NCI-H146 (cell line): ENCODE results near the gene ZNF154.
"Not testable (repeated sequence)": the region's sequence is repeated elsewhere in the genome, so short reads cannot be mapped to it uniquely, and the experiment has no call there.

Source experiments
- DNase-seq: peaks from one replicate; lab custom pipeline; 2025; lab: John Stamatoyannopoulos, UW

The ZNF154 gene

DNA sequence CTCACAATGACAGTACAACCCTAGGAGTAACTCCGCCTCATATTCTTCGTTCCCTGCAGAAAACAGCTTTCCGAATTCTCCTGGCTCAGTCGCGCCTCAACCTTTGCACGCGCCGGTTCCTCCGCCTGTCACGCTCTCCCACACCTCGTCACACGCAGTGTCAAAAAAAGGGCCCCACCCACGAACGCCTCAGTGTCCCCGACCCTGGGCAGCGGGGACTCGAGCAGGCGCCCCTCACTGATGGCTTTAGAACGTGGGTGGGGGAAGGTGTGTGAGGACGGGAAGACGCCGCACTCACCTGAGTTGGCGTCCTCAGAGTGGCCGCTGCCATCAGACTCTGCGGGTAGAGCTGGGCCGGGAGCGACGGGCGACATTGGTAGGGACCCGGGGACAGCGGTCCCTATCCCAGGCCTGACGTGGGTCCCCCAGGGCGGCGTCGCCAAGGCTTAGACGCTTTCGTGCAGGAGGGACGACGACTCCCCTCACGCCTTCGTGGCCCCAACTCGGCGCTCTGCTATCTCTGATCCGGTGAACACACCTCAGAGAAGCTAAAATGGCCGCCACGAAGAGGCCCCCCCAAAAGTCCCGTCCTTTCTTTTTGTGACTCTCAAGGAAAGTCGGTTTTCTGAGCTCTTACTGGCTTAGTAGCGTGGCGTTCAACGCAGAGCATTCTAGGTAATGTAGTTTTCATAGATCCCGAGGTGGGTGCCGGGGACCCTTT, at the start of gene ZNF154:
Gene ZNF154 (minus strand): TSS at position 564 of the 721 bp plus-strand sequence. CDS start 233 bp downstream, at position 331.
- DNase-seq = no peak

DNA sequence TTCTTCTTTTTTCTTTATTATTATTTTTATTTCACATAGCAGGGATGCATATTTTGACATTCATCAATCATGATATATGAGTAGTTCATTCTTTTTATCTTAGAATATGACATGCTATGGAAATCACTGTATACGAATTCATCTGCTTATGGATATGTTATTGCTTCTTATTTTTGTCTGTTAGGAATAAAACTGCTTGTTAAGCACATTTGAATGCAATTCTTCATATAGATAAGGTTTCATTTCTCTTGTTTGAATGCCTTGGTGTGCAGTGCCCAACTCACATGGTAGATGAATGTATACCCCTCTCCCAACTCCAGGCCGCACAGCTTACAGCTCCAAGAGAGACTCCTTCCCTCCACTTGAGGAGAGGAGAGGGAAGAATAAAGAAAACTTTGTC, 48.9 kb upstream of the ZNF154 start:
- DNase-seq = no peak

GRCh38 chr19:57755031-57755430, 46.0 kb upstream of the ZNF154 start:
- DNase-seq = no peak

- DNase-seq = no peak
Observed at GRCh38 chr19:57754091-57754673, 45.2 kb upstream of the ZNF154 start.

GRCh38 chr19:57748029-57748428, 39.0 kb upstream of the ZNF154 start:
- no peak for DNase-seq

DNA sequence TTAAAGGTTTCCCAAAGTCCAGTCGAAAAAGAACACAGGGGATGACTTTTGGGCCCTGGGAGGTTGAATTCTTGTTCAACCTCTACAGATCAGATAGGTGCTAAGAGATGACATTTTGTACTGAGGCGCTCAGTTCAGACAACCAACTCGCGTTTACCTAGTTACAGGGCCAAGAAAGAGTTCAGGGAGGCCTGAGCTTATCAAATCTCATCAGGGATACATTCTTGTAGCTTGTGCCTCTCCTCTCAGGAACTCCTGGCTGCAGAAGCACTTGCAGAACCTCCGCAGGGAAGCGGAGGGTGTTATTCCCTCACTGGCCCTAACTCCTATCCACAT, 38.4 kb upstream of the ZNF154 start:
- DNase-seq = no peak

GRCh38 chr19:57746580-57747471, 37.8 kb upstream of the ZNF154 start, which contains the start of gene ZNF776:
Gene ZNF776 (plus strand): TSS chr19:57746815. CDS start chr19:57747059, 244 bp downstream.
- DNase-seq = peak; percentile 92

- DNase-seq = not testable (repeated sequence)
Observed at GRCh38 chr19:57738770-57739169, 29.8 kb upstream of the ZNF154 start.

- not testable (repeated sequence) for DNase-seq
Observed at GRCh38 chr19:57738320-57738719, 29.3 kb upstream of the ZNF154 start.

GRCh38 chr19:57720878-57721277, 11.9 kb upstream of the ZNF154 start:
- no peak for DNase-seq

DNA sequence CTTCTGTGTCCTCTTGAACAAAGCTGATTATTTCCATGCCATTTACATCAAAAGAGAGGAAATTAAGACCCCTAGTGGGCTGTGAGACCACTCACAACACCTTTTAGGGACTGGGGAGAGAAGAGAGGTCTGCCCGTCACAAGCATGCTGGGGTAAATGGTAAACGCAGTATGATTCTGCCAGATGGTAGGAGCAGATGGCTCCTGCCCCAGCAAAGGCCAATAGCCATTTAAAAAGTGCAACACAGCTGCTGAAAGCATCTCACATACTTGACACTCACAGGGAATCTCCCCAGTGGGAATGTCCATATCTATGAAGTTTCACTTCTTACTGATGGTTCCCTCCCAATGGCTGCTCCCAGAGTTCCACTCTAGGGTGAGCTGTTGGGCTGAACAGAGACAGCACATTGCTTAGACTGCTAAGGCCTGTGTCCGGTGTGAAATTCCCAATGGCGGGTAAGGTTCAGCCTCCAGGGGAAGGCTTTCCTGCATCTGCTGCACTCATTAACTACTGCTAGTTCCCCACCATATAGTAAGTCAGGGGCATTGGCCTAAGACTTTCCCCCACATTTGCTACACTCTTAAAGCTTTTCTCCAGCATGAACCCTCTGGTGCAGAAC, 11.0 kb upstream of the ZNF154 start:
- no peak for DNase-seq

GRCh38 chr19:57719424-57719823, 10.4 kb upstream of the ZNF154 start:
- DNase-seq = no peak

DNA sequence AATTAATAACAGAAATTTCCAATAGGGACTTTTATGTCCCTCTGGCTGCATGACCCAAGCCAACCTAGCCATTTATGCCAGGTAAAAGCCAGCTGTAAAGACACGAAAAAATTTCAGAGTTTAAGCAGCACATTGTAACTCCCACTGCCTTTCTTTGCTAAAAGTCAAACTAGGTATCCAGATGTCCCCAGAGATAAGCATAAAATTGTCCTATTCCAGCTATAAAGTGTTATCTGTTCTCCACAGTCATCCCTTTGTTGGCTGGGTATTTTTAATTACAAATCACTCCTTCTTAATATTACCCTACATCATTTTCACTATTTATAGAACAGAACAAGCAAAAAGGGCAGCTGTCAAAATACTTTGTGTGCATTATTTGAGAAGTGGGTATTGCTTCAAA, 3.2 kb upstream of the ZNF154 start:
- no peak for DNase-seq

DNA sequence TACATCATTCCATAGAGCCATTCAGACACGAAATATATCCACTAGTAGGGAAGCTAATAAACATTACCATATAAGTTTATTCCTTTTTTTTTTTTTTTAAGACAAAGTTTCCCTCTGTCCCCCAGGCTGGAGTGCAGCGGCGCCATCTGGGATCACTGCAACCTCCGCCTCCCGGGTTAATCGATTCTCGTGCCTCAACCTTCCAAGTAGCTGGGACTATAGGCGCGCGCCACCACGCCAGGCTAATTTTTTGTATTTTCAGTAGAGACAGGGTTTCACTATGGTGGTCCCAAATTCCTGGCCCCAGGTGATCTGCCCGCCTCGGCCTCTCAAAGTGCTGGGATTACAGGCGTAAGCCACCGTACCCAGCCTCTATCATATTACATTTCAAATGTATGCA, 612 bp upstream of the ZNF154 start:
- no peak for DNase-seq

DNA sequence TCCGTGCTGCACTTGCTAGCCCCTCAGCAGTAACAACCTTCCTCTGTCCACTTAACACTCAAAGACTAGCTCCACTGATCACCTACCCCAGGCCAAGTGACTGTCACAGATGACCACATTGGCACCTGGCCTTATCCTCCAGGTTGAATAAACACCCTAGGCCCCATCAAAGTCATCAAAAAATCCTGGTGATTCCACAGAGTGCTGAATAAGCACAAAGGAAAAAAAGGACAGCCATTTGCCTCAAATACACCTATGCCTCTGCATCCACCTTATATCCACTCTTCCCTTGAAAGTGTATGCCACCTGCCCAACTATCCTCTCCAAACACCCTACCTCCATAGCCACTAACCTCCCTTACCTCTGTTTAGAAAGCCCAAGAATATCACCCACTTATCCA, 2.7 kb downstream of the ZNF154 start:
- no peak for DNase-seq

DNA sequence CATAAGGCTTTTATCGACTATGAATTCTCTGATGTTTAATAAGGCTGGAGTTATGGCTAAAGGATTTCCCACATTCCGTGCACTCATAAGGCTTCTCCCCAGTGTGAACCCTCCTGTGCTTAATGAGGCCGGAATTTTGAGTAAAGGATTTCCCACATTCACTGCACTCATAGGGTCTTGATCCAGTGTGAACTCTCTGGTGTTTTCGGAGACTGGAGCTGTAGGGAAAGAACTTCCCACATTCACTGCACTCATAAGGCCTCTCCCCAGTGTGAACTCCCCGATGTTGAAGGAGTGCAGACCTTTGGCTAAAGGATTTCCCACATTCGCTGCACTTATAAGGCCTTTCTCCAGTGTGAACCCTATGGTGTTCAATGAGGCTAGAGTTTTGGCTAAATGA, 7.4 kb downstream of the ZNF154 start:
- no peak for DNase-seq

DNA sequence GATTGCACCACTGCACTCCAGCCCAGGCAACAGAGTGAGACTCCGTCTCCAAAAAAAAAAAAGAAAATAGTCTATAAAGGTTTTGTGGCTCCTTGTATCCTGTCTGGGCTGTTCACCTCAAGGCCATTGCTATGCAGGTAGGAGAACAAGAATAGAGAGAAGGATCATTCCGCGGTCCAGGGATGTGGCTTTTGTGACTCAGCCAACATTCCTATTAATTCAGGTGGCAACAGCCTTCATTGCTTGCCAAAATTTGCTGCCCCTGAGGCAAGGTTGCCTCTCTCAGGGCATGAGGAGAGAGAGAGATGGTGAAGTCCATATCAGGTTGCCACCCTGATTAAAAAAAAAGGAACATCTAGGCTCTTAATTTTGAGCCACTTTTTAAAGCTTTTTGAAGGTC, 19.3 kb downstream of the ZNF154 start:
- no peak for DNase-seq

GRCh38 chr19:57688011-57688763, 20.8 kb downstream of the ZNF154 start:
- DNase-seq = no peak

DNA sequence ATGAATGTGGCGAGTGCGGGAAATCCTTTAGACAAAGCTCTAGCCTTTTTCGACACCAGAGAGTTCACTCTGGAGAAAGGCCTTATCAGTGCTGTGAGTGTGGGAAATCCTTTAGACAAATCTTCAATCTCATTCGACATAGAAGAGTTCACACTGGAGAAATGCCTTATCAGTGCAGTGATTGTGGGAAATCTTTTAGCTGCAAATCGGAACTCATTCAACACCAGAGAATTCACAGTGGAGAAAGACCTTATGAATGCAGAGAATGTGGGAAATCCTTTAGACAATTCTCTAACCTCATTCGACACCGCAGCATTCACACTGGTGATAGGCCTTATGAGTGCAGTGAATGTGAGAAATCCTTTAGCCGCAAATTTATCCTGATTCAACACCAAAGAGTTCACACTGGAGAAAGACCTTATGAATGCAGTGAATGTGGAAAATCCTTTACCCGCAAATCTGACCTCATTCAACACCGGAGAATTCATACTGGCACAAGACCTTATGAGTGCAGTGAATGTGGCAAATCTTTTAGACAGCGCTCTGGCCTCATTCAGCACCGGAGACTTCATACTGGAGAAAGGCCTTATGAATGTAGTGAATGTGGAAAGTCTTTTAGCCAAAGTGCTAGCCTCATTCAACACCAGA, 21.5 kb downstream of the ZNF154 start:
- DNase-seq = no peak

- DNase-seq = no peak
Observed at GRCh38 chr19:57686727-57687126, 22.3 kb downstream of the ZNF154 start.

- DNase-seq = no peak
Observed at GRCh38 chr19:57682226-57682766, 26.7 kb downstream of the ZNF154 start.
